Measurements from ENCODE around the gene EFNA4. TPM values are rescaled to one million over a fixed set of nuclear protein-coding genes. Genes with fewer than 3 reads are reported as not detected.

EFNA4 gene
- polyA plus RNA-seq, 3 donors, result 2.3 to 8.0 (median 4.1) TPM

DNA sequence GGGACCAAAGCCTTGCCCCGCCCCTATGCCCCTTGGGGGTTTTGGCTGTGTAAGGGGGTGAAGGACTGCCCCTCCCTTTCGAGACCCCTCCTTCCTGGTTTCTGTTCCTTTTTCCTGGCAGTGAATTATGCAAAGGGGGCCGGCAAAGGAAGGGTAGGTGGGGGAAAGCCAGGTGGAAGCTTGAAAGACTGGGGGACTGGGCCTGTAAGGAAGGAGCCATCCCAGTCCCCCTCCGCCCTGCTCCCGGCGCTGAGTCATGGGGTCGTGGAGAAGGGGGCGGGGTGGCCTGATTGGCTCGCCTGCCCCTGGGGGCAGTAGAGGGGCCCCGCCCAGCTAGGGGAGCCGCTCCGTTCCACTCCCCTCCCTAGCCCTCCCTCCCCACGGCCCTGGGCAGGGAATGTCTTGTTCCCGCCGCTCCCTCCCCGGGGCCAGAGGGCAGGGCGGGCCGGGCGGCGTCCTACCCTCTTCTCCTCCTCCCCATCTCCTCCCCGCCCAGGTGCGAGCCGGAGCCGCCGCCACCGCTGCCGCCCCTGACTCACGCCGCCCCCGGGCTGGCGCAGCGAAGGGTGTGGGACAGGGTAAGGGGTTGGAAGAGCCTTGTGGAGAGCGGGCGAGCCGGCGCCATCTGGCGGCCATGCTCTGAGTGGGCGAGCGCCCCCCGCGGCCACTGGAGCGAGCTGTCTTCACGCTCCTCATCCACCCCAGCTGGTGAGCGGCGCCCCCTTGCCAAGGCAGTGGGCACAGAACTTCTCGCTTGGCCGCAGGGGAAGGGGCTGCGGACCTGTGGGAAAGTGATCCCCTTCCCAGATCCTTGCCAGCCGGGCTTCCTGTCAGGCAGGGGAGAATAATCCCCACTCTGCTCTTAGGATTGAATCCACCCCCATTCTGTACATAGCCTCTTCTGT is 46.2 kb upstream of the EFNA4 start:
- Mint-ChIP-seq H3K36me3 (peaks cover 43 to 64% of the 10 kb centered on the region in 2 donors), H3K9me3 (peaks cover 0 to 2% (median 0%) of the 10 kb centered on the region in 7 donors), H3K27ac (peak overlapping the region; percentile 18 to 87 (median 60)), H3K4me1 (peaks cover 68% of the 10 kb centered on the region), H3K4me3 (peak overlapping the region; percentile 59 to 61), H3K27me3 (ENCODE audit: low read depth in 3 of 3) (peaks cover 0 to 5% (median 2%) of the 10 kb centered on the region in 3 donors)
- Histone ChIP-seq H3K9me3 (replicated peaks in 1 of 2; ENCODE audit: control insufficient read depth in 1 of 2, insufficient read depth in 1 of 2, low read length in 2 of 2) (no peaks in the 10 kb centered on the region), H3K27me3 (ENCODE audit: control insufficient read depth in 2 of 2, insufficient read depth in 2 of 2, low read length in 2 of 2) (no peaks in the 10 kb centered on the region), H3K4me2 (replicated peaks; ENCODE audit: extremely low read depth, low read length, poor library complexity, severe bottlenecking) (peak overlapping the region; percentile 78), H2AFZ (ENCODE audit: insufficient read depth, low read depth, low read length, poor library complexity, severe bottlenecking) (no peak overlapping the region), H3K79me2 (ENCODE audit: insufficient read depth, low read length) (peaks cover 55% of the 10 kb centered on the region), H3K27ac (ENCODE audit: low read depth in 1 of 2, low read length in 2 of 2) (peak overlapping the region; percentile 53 to 56), H3K4me1 (ENCODE audit: control insufficient read depth in 1 of 2, insufficient read depth in 2 of 2, low read length in 2 of 2) (peaks cover 60 to 66% of the 10 kb centered on the region in 2 donors), H3K4me3 (replicated peaks in 1 of 3; ENCODE audit: low read depth in 2 of 3, low read length in 3 of 3) (peak overlapping the region; percentile 2 to 68 (median 23)), H4K20me1 (ENCODE audit: insufficient read depth, low read length) (peaks cover 94% of the 10 kb centered on the region), H3K36me3 (replicated peaks in 1 of 2; ENCODE audit: control insufficient read depth in 1 of 2, insufficient read depth in 2 of 2, low read length in 2 of 2) (peaks cover 46 to 48% of the 10 kb centered on the region in 2 donors), H3K9ac (ENCODE audit: insufficient read depth, low read length, poor library complexity, severe bottlenecking) (peak overlapping the region; percentile 43)
- 0% methylated on average over 32 of the region's 49 CpGs for WGBS (ENCODE audit: insufficient coverage)
- intact Hi-C loops (cut with micrococcal nuclease), result loop anchor here (2.0 to 5.0 kb wide), 4 partner anchors 14 to 55 kb away; partner anchors contain the start of genes FLAD1 (in 1 of the 2), PYGO2 (in 1 of the 2) and ZBTB7B (in 1 of the 2)
- TF ChIP-seq, protein P1, sequence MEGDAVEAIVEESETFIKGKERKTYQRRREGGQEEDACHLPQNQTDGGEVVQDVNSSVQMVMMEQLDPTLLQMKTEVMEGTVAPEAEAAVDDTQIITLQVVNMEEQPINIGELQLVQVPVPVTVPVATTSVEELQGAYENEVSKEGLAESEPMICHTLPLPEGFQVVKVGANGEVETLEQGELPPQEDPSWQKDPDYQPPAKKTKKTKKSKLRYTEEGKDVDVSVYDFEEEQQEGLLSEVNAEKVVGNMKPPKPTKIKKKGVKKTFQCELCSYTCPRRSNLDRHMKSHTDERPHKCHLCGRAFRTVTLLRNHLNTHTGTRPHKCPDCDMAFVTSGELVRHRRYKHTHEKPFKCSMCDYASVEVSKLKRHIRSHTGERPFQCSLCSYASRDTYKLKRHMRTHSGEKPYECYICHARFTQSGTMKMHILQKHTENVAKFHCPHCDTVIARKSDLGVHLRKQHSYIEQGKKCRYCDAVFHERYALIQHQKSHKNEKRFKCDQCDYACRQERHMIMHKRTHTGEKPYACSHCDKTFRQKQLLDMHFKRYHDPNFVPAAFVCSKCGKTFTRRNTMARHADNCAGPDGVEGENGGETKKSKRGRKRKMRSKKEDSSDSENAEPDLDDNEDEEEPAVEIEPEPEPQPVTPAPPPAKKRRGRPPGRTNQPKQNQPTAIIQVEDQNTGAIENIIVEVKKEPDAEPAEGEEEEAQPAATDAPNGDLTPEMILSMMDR (IDR thresholded peaks at IDR 0.05), result peak; percentile 100
- DNase-seq, result peak; percentile 82 to 89 (median 87)

- DNase-seq, result no peak
- H3K4me3 Mint-ChIP-seq, result peak overlapping the region; percentile 35 to 61
- Histone ChIP-seq H3K9me3 (replicated peaks in 1 of 2; ENCODE audit: control insufficient read depth in 1 of 2, insufficient read depth in 1 of 2, low read length in 2 of 2) (no peaks in the 10 kb centered on the region), H3K27me3 (ENCODE audit: control insufficient read depth in 2 of 2, insufficient read depth in 2 of 2, low read length in 2 of 2) (no peaks in the 10 kb centered on the region), H3K27ac (ENCODE audit: low read depth in 1 of 2, low read length in 2 of 2) (peak overlapping the region in 1 of 2 donors; percentile 27), H3K36me3 (replicated peaks in 1 of 2; ENCODE audit: control insufficient read depth in 1 of 2, insufficient read depth in 2 of 2, low read length in 2 of 2) (peaks cover 46 to 48% of the 10 kb centered on the region in 2 donors), H4K20me1 (ENCODE audit: insufficient read depth, low read length) (peaks cover 90% of the 10 kb centered on the region), H3K4me2 (replicated peaks; ENCODE audit: extremely low read depth, low read length, poor library complexity, severe bottlenecking) (peak overlapping the region; percentile 78), H3K79me2 (ENCODE audit: insufficient read depth, low read length) (peaks cover 49% of the 10 kb centered on the region), H3K4me3 (replicated peaks in 1 of 3; ENCODE audit: low read depth in 2 of 3, low read length in 3 of 3) (peak overlapping the region in 1 of 3 experiments; percentile 68), H3K4me1 (ENCODE audit: control insufficient read depth in 1 of 2, insufficient read depth in 2 of 2, low read length in 2 of 2) (peaks cover 59 to 66% of the 10 kb centered on the region in 2 donors), H2AFZ (ENCODE audit: insufficient read depth, low read depth, low read length, poor library complexity, severe bottlenecking) (no peak overlapping the region), H3K9ac (ENCODE audit: insufficient read depth, low read length, poor library complexity, severe bottlenecking) (no peak overlapping the region)
- H3K36me3 Mint-ChIP-seq, result peaks cover 41 to 60% of the 10 kb centered on the region in 2 donors
- no CpG with 5 or more reads among the region's 6 CpGs for WGBS (ENCODE audit: insufficient coverage)
- H3K4me1 Mint-ChIP-seq, result peaks cover 67% of the 10 kb centered on the region
- peak overlapping the region in 6 of 7 donors; percentile 15 to 87 (median 58) for H3K27ac Mint-ChIP-seq
- peaks cover 0 to 2% (median 0%) of the 10 kb centered on the region in 7 donors for H3K9me3 Mint-ChIP-seq
- TF ChIP-seq, protein P1 (IDR thresholded peaks at IDR 0.05), result no peak
- peaks cover 0 to 5% (median 2%) of the 10 kb centered on the region in 3 donors for H3K27me3 Mint-ChIP-seq (ENCODE audit: low read depth in 3 of 3)
- intact Hi-C loops (cut with micrococcal nuclease), result loop anchor here (2.0 to 5.0 kb wide), 4 partner anchors 15 to 56 kb away; partner anchors contain the start of genes FLAD1 (in 1 of the 2), PYGO2 (in 1 of the 2) and ZBTB7B (in 1 of the 2)
Observed at GRCh38 chr1:155017946-155018316, 45.6 kb upstream of the EFNA4 start.

Data from CD14-positive monocyte (primary cell).